Keratinocyte (primary cell): Measurements from ENCODE around the gene NDUFB6.

Experiments
- EZH2 ChIP-seq: IDR thresholded peaks from one replicate; pipeline ENCODE4 v1.6.1; 2012; ENCODE audit warnings: inconsistent platforms, mild to moderate bottlenecking, low read length, moderate library complexity
- TF ChIP-seq, protein P1 (sequence below), 3 experiments: IDR thresholded peaks in 1 of 3; conservative IDR thresholded peaks in 1 of 3; optimal IDR thresholded peaks in 1 of 3; 2 replicates in 2 of 3; 3 replicates in 1 of 3; pipeline versions ENCODE3 to v1.5.1; 2011; ENCODE audit warnings: low read length in 3 of 3, mild to moderate bottlenecking in 3 of 3, moderate library complexity in 2 of 3, control low read depth in 1 of 3, inconsistent platforms in 1 of 3; ENCODE audit not compliant: insufficient read depth in 2 of 3; ENCODE audit errors: extremely low read depth in 1 of 3

DNA sequence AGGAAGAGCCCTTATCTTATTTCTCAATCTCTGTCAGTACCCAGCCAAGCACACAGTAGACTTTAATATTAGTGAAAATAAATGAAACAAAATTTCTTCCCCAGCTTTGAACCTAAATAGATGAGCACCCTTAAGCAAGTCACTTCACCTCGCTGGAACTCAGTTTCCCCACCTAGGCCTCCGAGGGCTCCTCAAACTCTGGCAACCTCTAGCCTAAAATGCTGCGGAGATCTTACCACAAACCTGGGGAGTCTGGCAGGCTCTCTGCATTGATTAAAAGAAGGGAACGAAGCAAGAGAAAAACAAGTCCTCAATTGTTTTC lies 47.3 kb downstream of the NDUFB6 start:
- TF ChIP-seq, protein P1, sequence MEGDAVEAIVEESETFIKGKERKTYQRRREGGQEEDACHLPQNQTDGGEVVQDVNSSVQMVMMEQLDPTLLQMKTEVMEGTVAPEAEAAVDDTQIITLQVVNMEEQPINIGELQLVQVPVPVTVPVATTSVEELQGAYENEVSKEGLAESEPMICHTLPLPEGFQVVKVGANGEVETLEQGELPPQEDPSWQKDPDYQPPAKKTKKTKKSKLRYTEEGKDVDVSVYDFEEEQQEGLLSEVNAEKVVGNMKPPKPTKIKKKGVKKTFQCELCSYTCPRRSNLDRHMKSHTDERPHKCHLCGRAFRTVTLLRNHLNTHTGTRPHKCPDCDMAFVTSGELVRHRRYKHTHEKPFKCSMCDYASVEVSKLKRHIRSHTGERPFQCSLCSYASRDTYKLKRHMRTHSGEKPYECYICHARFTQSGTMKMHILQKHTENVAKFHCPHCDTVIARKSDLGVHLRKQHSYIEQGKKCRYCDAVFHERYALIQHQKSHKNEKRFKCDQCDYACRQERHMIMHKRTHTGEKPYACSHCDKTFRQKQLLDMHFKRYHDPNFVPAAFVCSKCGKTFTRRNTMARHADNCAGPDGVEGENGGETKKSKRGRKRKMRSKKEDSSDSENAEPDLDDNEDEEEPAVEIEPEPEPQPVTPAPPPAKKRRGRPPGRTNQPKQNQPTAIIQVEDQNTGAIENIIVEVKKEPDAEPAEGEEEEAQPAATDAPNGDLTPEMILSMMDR (optimal IDR thresholded peaks at IDR 0.05 in 1 of 3, IDR thresholded peaks at IDR 0.05 in 1 of 3, conservative IDR thresholded peaks at IDR 0.05 in 1 of 3; ENCODE audit: extremely low read depth in 1 of 3, insufficient read depth in 2 of 3, low read length in 3 of 3): no peak
- TF ChIP-seq EZH2: no peak
